GM18499 (cell line): ENCODE data around the gene TIMP2.
"Not testable (repeated sequence)": the region's sequence is repeated elsewhere in the genome, so short reads cannot be mapped to it uniquely, and the experiment has no call there.

ENCODE experiments used
- ATAC-seq: cut with Tn5 transposase; IDR thresholded peaks from one replicate; pipeline ENCODE4 v1.9.1; 2021; ENCODE audit warnings: moderate number of reproducible peaks; ENCODE audit not compliant: insufficient read depth, unreplicated experiment

Gene TIMP2

GRCh38 chr17:78933959-78934568, 8.9 kb upstream of the TIMP2 start:
- ATAC-seq = no peak

- ATAC-seq = no peak
Measured at GRCh38 chr17:78933025-78933958, 8.1 kb upstream of the TIMP2 start.

- no peak for ATAC-seq
Measured at GRCh38 chr17:78929908-78930775, 5.0 kb upstream of the TIMP2 start.

GRCh38 chr17:78925662-78926555, 722 bp upstream of the TIMP2 start:
- ATAC-seq = no peak

GRCh38 chr17:78924481-78925151, 571 bp downstream of the TIMP2 start:
- no peak for ATAC-seq

GRCh38 chr17:78923660-78924453, 1.3 kb downstream of the TIMP2 start:
- no peak for ATAC-seq

- ATAC-seq = no peak
Measured at GRCh38 chr17:78922816-78923498, 2.2 kb downstream of the TIMP2 start.

GRCh38 chr17:78921437-78921971, 3.7 kb downstream of the TIMP2 start:
- no peak for ATAC-seq

GRCh38 chr17:78920528-78920927, 4.7 kb downstream of the TIMP2 start:
- ATAC-seq = no peak

- no peak for ATAC-seq
Measured at GRCh38 chr17:78919861-78920450, 5.2 kb downstream of the TIMP2 start.

- ATAC-seq = no peak
Measured at GRCh38 chr17:78918979-78919378, 6.2 kb downstream of the TIMP2 start.

- ATAC-seq = no peak
Measured at GRCh38 chr17:78917451-78918275, 7.5 kb downstream of the TIMP2 start.

GRCh38 chr17:78915872-78916632, 9.1 kb downstream of the TIMP2 start:
- ATAC-seq = no peak

GRCh38 chr17:78913115-78913514, 12.1 kb downstream of the TIMP2 start:
- no peak for ATAC-seq

GRCh38 chr17:78912082-78912481, 13.1 kb downstream of the TIMP2 start:
- ATAC-seq = no peak

- not testable (repeated sequence) for ATAC-seq
Measured at GRCh38 chr17:78911543-78911942, 13.6 kb downstream of the TIMP2 start.
